Stomach (tissue), 9 donors: ENCODE data around the gene LMO2. TPM values are rescaled to one million over a fixed set of nuclear protein-coding genes. Genes with fewer than 3 reads are reported as not detected.

ENCODE experiments used
- DNase-seq, 2 donors: peaks; one replicate each; pipeline versions ENCODE4 v3.0.0 to v3.0.0-alpha.2; 2013 to 2019
- H3K27ac ChIP-seq, 5 donors: fragments of 200-600 bp in 4 of 5; sonication (generic) in 4 of 5; one replicate each; pipeline ENCODE4 v1.5.1; 2013 to 2019; ENCODE audit warnings: mild to moderate bottlenecking in 1 of 5, moderate library complexity in 1 of 5
- H3K27me3 ChIP-seq, 3 donors: fragments of 200-600 bp; sonication (generic); one replicate each; pipeline ENCODE4 v1.5.1; 2017 to 2019; ENCODE audit warnings: mixed run types in 1 of 3
- H3K36me3 ChIP-seq, 4 donors: fragments of 200-600 bp; sonication (generic); 1 replicate in 3 of 4; 2 replicates in 1 of 4; pipeline ENCODE4 v1.5.1; 2016 to 2019
- H3K4me1 ChIP-seq, 4 donors: fragments of 200-600 bp; sonication (generic); one replicate each; pipeline ENCODE4 v1.5.1; 2016 to 2019
- H3K4me3 ChIP-seq, 4 donors: fragments of 200-600 bp; sonication (generic) in 3 of 4; one replicate each; pipeline ENCODE4 v1.5.1; 2016 to 2019; ENCODE audit warnings: mild to moderate bottlenecking in 1 of 4
- H3K9me3 ChIP-seq, 4 donors: fragments of 200-600 bp; sonication (generic); one replicate each; pipeline ENCODE4 v1.5.1; 2016 to 2019
- CTCF ChIP-seq, 7 experiments: fragments of 450-650 bp in 4 of 7; fragments of 200-600 bp in 3 of 7; sonication (generic) in 3 of 7; IDR thresholded peaks; one replicate each; pipeline ENCODE4 v1.5.1; 2016 to 2019; ENCODE audit warnings: antibody characterized with exemption in 7 of 7, control low read depth in 2 of 7, mild to moderate bottlenecking in 1 of 7
- EP300 ChIP-seq: sonication (generic); formaldehyde crosslinking; IDR thresholded peaks from one replicate; pipeline ENCODE4 v1.6.1; 2017; ENCODE audit warnings: antibody characterized with exemption
- POLR2A ChIP-seq, 4 donors: fragments of 450-650 bp; IDR thresholded peaks; one replicate each; pipeline ENCODE4 v1.6.1; 2016; ENCODE audit warnings: antibody characterized with exemption in 4 of 4, control low read depth in 2 of 4, mild to moderate bottlenecking in 1 of 4, moderate library complexity in 1 of 4
- POLR2AphosphoS5 ChIP-seq, 3 donors: sonication (generic); formaldehyde crosslinking; IDR thresholded peaks; one replicate each; pipeline ENCODE4 v1.6.1; 2016; ENCODE audit warnings: antibody characterized with exemption in 3 of 3
- WGBS, 5 donors: extraction: QIAGEN DNeasy Blood & Tissue Kit in 3 of 5; methylation state at CpG; one replicate each; pipeline versions ENCODE4 v1.1.5 to v1.1.7; 2013 to 2018; 5-methylcytosine and 5-hydroxymethylcytosine counted together
- intact Hi-C: fragments of 100-400 bp; cut with DNase I; formaldehyde crosslinking; loops from one replicate; pipeline ENCODE4 v1.15.1; 2023; ENCODE audit warnings: low total_unique reads
- polyA plus RNA-seq, 3 donors: library from polyadenylated mRNA; stranded (reverse); fragments of 200-250 nt; gene quantifications; one replicate each; pipeline ENCODE4 v1.2.3, GENCODE V29; 2013
- total RNA-seq, 5 donors: library from RNA; depleted of rRNA; stranded (reverse); fragments of >200 nt; gene quantifications; one replicate each; pipeline versions ENCODE4 v1.1.0 to v1.2.3, GENCODE V29; 2014 to 2016
- donor health status: healthy with polysubstance abuse.
- donor health status: Bipolar disorder and iron deficiency.
- donor health status: healthy.

The LMO2 gene
- total and polyA plus RNA-seq, 8 donors, result 9.1 to 54.7 (median 12.3) TPM; not detected in 1

GRCh38 chr11:33874910-33875490 is 16.9 kb downstream of the LMO2 start:
- intact Hi-C loops, result no loop called here
- 81 to 89% (median 85%) methylated on average over 12 of the region's 12 CpGs for WGBS, 5 donors
- DNase-seq, result no peak
- Histone ChIP-seq H3K27me3 (peaks cover 0 to 43% (median 11%) of the 10 kb centered on the region in 3 donors), H3K36me3 (no peaks in the 10 kb centered on the region), H3K27ac (no peak overlapping the region), H3K4me3 (no peak overlapping the region), H3K4me1 (peaks cover 5 to 12% (median 10%) of the 10 kb centered on the region in 4 donors), H3K9me3 (no peaks in the 10 kb centered on the region)
- TF ChIP-seq POLR2A (IDR thresholded peaks at IDR 0.05) (no peak), CTCF (IDR thresholded peaks at IDR 0.05) (no peak), POLR2AphosphoS5 (IDR thresholded peaks at IDR 0.05) (no peak), EP300 (no peak)

- Histone ChIP-seq H3K27me3 (peaks cover 0 to 45% (median 11%) of the 10 kb centered on the region in 3 donors), H3K36me3 (no peaks in the 10 kb centered on the region), H3K4me1 (peaks cover 5 to 14% (median 10%) of the 10 kb centered on the region in 4 donors), H3K9me3 (no peaks in the 10 kb centered on the region), H3K27ac (no peak overlapping the region), H3K4me3 (no peak overlapping the region)
- DNase-seq, result no peak
- 66 to 80% (median 74%) methylated on average over 3 of the region's 3 CpGs for WGBS, 5 donors
- intact Hi-C loops, result no loop called here
- TF ChIP-seq POLR2AphosphoS5 (IDR thresholded peaks at IDR 0.05), result no peak
- no peak for TF ChIP-seq CTCF (IDR thresholded peaks at IDR 0.05)
- no peak for TF ChIP-seq POLR2A (IDR thresholded peaks at IDR 0.05)
Measured at GRCh38 chr11:33874433-33874832, 17.4 kb downstream of the LMO2 start.

GRCh38 chr11:33869481-33870422 is 22.1 kb downstream of the LMO2 start:
- intact Hi-C loops, result no loop called here
- WGBS, 5 donors, result 0 to 1% (median 1%) methylated on average over 44 to 91 of the region's 91 CpGs
- peak overlapping the region; percentile 59 to 87 (median 64) for H3K4me3 ChIP-seq
- DNase-seq, result peak in 1 of 2 donors; percentile 71
- H3K27me3 ChIP-seq, result peaks cover 0 to 80% (median 19%) of the 10 kb centered on the region in 3 donors
- TF ChIP-seq POLR2AphosphoS5 (IDR thresholded peaks at IDR 0.05) (no peak), CTCF (IDR thresholded peaks at IDR 0.05) (no peak), POLR2A (IDR thresholded peaks at IDR 0.05) (no peak), EP300 (no peak)
- peak overlapping the region; percentile 36 to 87 (median 78) for H3K27ac ChIP-seq
- H3K4me1 ChIP-seq, result peaks cover 15 to 28% (median 20%) of the 10 kb centered on the region in 4 donors
- no peaks in the 10 kb centered on the region for H3K9me3 ChIP-seq
- H3K36me3 ChIP-seq, result no peaks in the 10 kb centered on the region

- TF ChIP-seq EP300, result no peak
- TF ChIP-seq POLR2A (IDR thresholded peaks at IDR 0.05), result no peak
- no peak for TF ChIP-seq POLR2AphosphoS5 (IDR thresholded peaks at IDR 0.05)
- TF ChIP-seq CTCF (IDR thresholded peaks at IDR 0.05), result no peak
- Histone ChIP-seq H3K4me1 (peaks cover 15 to 28% (median 20%) of the 10 kb centered on the region in 4 donors), H3K36me3 (no peaks in the 10 kb centered on the region), H3K27me3 (peaks cover 0 to 85% (median 19%) of the 10 kb centered on the region in 3 donors), H3K4me3 (peak overlapping the region; percentile 59 to 87 (median 64)), H3K9me3 (no peaks in the 10 kb centered on the region), H3K27ac (peak overlapping the region; percentile 30 to 87 (median 78))
- peak in 1 of 2 donors; percentile 32 for DNase-seq
- 3 to 7% (median 4%) methylated on average over 25 to 68 of the region's 68 CpGs for WGBS, 5 donors
- intact Hi-C loops, result no loop called here
Measured at GRCh38 chr11:33868647-33869461, 23.0 kb downstream of the LMO2 start.
